ENCODE data around the gene MEIG1. TPM values are rescaled to one million over a fixed set of nuclear protein-coding genes. Genes with fewer than 3 reads are reported as not detected.
"Not testable (repeated sequence)": the region's sequence is repeated elsewhere in the genome, so short reads cannot be mapped to it uniquely, and the experiment has no call there.

Gene MEIG1
- total RNA-seq, 2 donors from 2014 or later = not detected

DNA sequence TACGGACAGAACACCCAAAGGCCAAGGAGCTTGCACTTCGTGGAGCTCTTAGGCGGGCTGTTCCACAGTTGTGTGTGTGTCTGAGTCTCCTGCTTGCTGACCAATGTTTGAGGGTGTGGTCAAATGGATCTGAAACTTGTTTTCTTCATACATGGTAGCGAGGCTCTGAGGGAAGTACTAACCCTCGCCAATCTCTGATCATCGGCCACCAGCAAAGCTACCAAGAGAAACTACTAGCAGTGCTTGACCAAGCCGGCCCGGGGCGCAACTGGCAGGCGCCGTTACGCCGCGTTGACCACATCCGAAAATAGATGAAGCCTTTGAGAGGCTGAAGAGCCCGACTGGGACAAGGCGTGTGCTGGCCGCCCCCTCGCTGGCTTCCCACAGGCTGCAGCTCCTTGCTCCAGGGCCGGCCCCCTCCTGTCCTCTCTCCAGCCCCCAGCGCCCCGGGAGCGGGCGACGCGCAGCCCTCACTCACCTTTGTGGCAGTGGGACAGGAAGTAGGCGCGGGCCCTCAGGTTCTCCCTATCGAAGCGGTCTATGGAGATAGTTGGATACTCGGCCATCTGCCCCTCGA lies 5.7 kb upstream of the MEIG1 start:
- DNase-seq (ENCODE audit: low spot score) = peak; percentile 90
- intact Hi-C loops (cut with DNase I) = loop anchor here (5.0 to 10.0 kb wide), 2 partner anchors 144 to 151 kb away; partner anchors contain the start of gene RPP38 (in 1 of the 2)

DNA sequence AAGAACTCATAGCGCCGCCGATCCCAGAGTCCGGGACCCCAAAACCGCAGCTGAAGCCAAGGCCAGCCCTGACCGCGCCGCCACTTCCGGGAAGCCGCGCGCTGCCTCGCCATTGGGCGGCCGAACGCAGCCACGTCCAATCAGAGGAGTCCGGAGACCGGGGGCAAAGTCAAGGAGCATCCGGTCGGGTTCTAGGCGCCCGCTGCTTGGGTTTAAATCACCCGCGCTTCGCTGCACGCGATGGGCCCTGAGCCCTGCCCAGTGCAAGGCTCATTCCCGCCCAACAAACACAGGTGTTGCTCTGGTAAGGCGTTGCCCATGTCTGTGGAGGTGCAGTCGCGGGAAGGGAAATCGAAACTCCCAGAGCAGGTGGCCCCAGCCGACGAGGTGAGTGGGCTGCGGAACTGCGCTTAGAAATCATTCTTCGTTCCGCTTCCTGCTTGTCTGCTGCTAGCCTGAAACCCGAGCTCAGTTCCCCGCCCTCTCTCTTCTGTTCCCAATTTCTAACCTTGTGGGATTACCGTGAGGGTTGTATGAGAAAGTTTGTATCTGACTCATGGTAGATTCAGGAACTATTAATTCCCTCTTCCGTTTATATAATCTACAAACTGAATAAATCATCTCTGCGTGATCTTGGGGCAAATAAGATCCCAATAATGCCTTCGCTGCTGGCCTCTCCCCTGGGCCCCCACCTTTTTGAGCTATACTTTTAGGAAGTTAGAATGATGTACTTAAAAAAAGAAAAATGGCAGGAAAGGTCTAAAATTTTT lies 5.0 kb upstream of the MEIG1 start, which contains the start of gene DCLRE1C:
DCLRE1C (minus strand) TSS at position 96 of the 770 bp plus-strand sequence; CDS start at position 10, 86 bp downstream.
- intact Hi-C loops (cut with DNase I) = loop anchor here (5.0 to 10.0 kb wide), 2 partner anchors 143 to 151 kb away; partner anchors contain the start of gene RPP38 (in 1 of the 2)
- DNase-seq (ENCODE audit: low spot score) = peak; percentile 97

DNA sequence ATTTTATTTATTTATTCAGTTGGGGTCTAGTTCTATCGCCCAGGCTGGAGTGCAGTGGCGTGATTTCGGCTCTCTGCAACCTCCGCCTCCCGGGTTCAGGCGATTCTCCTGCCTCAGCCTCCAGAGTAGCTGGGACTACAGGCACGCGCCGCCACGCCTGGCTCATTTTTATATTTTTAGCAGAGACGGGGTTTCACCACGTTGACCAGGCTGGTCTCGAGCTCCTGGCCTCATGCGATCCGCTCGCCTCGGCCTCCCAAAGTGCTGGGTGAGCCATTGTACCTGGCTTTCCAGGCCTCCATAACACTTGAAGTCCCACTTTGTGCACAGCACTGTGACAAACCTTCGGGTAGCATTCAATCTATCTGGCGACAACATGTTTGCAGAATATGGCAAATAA lies 4.3 kb upstream of the MEIG1 start:
- intact Hi-C loops (cut with DNase I) = loop anchor here (5.0 to 10.0 kb wide), 3 partner anchors 58 to 150 kb away; partner anchors contain the start of gene RPP38 (in 1 of the 2)
- no peak for DNase-seq (ENCODE audit: low spot score)

DNA sequence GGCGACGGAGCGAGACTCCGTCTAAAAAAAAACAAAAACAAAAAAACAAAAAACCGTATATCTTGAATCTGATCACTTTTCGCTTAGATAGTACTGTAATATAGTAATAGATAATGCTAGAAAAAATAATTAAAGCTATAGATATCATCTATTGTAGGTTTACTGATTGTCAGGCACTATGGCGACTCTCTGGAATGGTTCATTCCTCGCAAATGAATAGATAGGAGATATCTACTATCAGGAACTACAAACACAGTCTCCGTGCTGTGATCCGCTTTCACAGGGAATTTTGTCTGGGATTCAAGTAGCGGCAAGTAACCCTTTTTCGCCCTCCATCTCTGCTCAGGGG lies 342 bp upstream of the MEIG1 start:
- DNase-seq (ENCODE audit: low spot score) = no peak
- intact Hi-C loops (cut with DNase I) = loop anchor here in 1 of 2 donors (5.0 to 10.0 kb wide), 2 partner anchors 62 to 146 kb away; no protein-coding TSS in a partner anchor

DNA sequence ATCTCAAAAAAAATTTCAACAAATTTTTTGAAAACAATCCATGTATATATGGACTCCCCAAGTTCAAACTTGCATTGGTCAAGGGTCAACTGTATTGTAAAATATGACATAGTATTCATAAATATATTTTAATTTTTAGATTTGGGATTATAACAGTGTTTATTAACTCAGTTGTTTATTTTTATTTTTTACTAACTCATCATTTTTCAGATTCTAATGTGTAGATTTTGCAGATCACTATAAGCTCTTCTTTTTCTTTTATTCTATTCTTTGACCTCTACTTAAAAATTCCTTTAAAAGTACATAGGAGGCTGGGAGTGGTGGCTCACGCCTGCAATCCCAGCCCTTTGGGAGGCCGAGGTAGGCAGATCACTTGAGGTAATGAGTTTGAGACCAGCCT lies 8.7 kb downstream of the MEIG1 start:
- intact Hi-C loops (cut with DNase I) = no loop called here
- no peak for DNase-seq (ENCODE audit: low spot score)

- intact Hi-C loops (cut with DNase I) = loop anchor here in 1 of 2 donors (2.0 kb wide), 1 partner anchor 35 kb away; no protein-coding TSS in a partner anchor
- no peak for DNase-seq (ENCODE audit: low spot score)
Measured at GRCh38 chr10:14971867-14972448, 12.8 kb downstream of the MEIG1 start.

GRCh38 chr10:14974153-14974998 lies 15.2 kb downstream of the MEIG1 start:
- intact Hi-C loops (cut with DNase I); DNase-seq (ENCODE audit: low spot score): not testable (repeated sequence)

DNA sequence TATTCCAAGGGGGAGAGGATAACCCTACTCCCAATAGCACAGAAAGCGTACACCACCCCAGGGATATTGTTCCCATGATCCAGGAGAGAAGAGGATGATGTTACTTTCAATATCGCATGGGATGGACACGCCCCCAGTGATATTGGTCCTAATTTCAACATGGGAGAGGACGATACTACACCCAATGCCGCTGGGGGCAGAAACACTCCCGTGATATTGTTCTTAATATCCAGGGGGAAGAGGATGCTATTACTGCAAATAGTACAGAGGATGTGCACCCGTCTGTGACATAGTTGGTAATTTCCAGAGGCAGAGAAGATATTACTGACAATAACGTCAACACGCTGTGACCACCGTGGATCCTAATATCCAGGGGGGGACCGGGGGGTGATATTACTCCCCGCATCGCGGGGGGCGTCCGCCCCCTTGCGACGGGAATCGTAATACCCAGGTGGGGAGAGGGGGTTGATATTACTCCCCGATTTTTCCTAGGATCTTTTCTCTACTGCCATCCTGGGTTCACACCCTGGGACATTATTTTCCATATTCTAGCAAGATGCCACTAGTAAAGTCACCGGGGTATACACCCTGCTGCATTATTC lies 16.6 kb downstream of the MEIG1 start:
- intact Hi-C loops (cut with DNase I) = no loop called here
- no peak for DNase-seq (ENCODE audit: low spot score)

- intact Hi-C loops (cut with DNase I) = no loop called here
- DNase-seq (ENCODE audit: low spot score) = no peak
Measured at GRCh38 chr10:14982744-14983143, 23.6 kb downstream of the MEIG1 start.

DNA sequence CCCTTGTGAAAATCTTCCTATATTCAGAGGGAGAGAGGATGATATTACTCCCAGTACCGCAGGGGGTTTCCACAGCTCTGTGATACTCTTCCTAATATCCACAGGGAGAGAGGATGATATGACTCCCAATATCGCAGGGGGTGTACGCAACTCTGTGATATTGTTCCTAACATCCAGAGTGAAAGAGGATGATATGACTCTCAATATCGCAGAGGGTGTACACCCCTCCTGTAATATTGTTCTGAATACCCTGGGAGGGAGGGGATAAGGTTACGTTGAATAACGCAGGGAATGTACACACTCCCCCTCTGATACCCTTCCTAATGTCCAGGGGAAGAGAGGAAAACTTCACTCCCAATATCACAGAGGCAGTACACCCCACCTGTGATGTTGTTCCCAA lies 30.4 kb downstream of the MEIG1 start:
- intact Hi-C loops (cut with DNase I); DNase-seq (ENCODE audit: low spot score): not testable (repeated sequence)

GRCh38 chr10:14991035-14991749 lies 32.0 kb downstream of the MEIG1 start:
- intact Hi-C loops (cut with DNase I); DNase-seq (ENCODE audit: low spot score): not testable (repeated sequence)

DNA sequence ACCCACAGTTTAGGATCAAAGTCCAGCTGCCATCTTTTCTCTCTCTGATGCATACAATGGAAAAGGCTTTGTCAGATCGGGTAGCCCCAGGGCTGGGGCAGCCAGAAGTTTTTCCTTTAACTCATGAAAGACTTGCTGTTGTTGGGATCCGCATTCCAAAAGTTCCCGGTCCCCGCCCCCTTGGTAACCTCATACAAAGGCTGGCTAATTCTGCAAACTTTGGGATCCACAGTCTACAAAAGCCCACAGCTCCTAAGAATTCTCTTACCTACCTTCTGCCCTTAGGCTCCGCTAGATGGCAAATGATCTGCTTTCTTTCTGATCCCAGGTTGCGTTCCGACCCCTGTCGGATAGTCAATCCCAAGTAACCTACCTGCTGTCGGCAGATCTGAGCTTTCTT lies 33.1 kb downstream of the MEIG1 start:
- DNase-seq (ENCODE audit: low spot score); intact Hi-C loops (cut with DNase I): not testable (repeated sequence)

GRCh38 chr10:14993500-14994455 lies 34.6 kb downstream of the MEIG1 start:
- intact Hi-C loops (cut with DNase I); DNase-seq (ENCODE audit: low spot score): not testable (repeated sequence)

- intact Hi-C loops (cut with DNase I) = no loop called here
- DNase-seq (ENCODE audit: low spot score) = no peak
Measured at GRCh38 chr10:14995964-14996565, 36.9 kb downstream of the MEIG1 start.

GRCh38 chr10:15013530-15013929 lies 54.3 kb downstream of the MEIG1 start:
- DNase-seq (ENCODE audit: low spot score); intact Hi-C loops (cut with DNase I): not testable (repeated sequence)

- intact Hi-C loops (cut with DNase I) = no loop called here
- no peak for DNase-seq (ENCODE audit: low spot score)
Measured at GRCh38 chr10:15015451-15015850, 56.3 kb downstream of the MEIG1 start.

- DNase-seq (ENCODE audit: low spot score); intact Hi-C loops (cut with DNase I): not testable (repeated sequence)
Measured at GRCh38 chr10:15020966-15021365, 61.8 kb downstream of the MEIG1 start.

Data from posterior vena cava (tissue), 2 donors.